ENCODE measurements around the gene NUP155.

Gene NUP155

DNA sequence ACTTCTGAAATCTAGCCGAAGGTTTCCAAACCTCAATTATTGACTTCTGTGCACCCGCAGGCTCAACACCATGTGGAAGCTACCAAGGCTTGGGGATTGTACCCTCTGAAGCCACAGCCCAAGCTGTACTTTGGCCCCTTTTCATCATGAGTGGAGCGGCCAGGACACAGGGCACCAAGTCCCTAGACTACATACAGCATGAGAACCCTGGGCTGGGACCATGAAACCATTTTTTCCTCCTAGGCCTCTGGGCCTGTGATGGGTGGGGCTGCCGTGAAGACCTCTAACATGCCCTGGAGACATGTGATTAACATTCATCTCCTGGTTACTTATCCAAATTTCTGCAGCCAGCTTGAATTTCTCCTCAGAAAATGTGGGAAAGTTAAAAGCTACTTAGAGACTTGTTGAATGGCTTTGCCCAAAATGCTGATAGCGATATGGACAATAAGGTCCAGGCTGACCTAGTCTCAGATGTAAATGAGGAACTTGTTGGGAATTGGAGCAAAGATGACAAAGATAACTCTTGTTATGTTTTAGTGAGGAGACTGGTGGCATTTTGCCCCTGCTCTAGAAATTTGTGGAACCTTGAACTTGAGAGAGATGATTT lies 87.6 kb downstream of the NUP155 start:
- TF ChIP-seq EGR1 (IDR thresholded peaks at IDR 0.05) (no peak), YY1 (IDR thresholded peaks at IDR 0.05; ENCODE audit: low read depth) (no peak), NFIC (IDR thresholded peaks at IDR 0.05) (no peak), EP300 (IDR thresholded peaks at IDR 0.05; ENCODE audit: borderline replicate concordance) (no peak), FOXM1 (IDR thresholded peaks at IDR 0.05; ENCODE audit: borderline replicate concordance, low read depth) (no peak), ZBTB7A (IDR thresholded peaks at IDR 0.05; ENCODE audit: low read depth) (no peak), TAF1 (IDR thresholded peaks at IDR 0.05; ENCODE audit: low read depth) (no peak), CEBPB (IDR thresholded peaks at IDR 0.05) (no peak), CREB1 (IDR thresholded peaks at IDR 0.05; ENCODE audit: low read depth) (no peak), TEAD4 (IDR thresholded peaks at IDR 0.05) (no peak), RAD21 (IDR thresholded peaks at IDR 0.05; ENCODE audit: low read depth) (no peak), TCF12 (IDR thresholded peaks at IDR 0.05; ENCODE audit: low read depth) (no peak)
- TF ChIP-seq, protein P1, sequence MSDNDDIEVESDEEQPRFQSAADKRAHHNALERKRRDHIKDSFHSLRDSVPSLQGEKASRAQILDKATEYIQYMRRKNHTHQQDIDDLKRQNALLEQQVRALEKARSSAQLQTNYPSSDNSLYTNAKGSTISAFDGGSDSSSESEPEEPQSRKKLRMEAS (IDR thresholded peaks at IDR 0.05) = no peak
- TF ChIP-seq, protein P2, sequence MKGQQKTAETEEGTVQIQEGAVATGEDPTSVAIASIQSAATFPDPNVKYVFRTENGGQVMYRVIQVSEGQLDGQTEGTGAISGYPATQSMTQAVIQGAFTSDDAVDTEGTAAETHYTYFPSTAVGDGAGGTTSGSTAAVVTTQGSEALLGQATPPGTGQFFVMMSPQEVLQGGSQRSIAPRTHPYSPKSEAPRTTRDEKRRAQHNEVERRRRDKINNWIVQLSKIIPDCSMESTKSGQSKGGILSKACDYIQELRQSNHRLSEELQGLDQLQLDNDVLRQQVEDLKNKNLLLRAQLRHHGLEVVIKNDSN (IDR thresholded peaks at IDR 0.05) = no peak
- TF ChIP-seq, protein P3, sequence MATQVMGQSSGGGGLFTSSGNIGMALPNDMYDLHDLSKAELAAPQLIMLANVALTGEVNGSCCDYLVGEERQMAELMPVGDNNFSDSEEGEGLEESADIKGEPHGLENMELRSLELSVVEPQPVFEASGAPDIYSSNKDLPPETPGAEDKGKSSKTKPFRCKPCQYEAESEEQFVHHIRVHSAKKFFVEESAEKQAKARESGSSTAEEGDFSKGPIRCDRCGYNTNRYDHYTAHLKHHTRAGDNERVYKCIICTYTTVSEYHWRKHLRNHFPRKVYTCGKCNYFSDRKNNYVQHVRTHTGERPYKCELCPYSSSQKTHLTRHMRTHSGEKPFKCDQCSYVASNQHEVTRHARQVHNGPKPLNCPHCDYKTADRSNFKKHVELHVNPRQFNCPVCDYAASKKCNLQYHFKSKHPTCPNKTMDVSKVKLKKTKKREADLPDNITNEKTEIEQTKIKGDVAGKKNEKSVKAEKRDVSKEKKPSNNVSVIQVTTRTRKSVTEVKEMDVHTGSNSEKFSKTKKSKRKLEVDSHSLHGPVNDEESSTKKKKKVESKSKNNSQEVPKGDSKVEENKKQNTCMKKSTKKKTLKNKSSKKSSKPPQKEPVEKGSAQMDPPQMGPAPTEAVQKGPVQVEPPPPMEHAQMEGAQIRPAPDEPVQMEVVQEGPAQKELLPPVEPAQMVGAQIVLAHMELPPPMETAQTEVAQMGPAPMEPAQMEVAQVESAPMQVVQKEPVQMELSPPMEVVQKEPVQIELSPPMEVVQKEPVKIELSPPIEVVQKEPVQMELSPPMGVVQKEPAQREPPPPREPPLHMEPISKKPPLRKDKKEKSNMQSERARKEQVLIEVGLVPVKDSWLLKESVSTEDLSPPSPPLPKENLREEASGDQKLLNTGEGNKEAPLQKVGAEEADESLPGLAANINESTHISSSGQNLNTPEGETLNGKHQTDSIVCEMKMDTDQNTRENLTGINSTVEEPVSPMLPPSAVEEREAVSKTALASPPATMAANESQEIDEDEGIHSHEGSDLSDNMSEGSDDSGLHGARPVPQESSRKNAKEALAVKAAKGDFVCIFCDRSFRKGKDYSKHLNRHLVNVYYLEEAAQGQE (IDR thresholded peaks at IDR 0.05; ENCODE audit: low read depth) = no peak

DNA sequence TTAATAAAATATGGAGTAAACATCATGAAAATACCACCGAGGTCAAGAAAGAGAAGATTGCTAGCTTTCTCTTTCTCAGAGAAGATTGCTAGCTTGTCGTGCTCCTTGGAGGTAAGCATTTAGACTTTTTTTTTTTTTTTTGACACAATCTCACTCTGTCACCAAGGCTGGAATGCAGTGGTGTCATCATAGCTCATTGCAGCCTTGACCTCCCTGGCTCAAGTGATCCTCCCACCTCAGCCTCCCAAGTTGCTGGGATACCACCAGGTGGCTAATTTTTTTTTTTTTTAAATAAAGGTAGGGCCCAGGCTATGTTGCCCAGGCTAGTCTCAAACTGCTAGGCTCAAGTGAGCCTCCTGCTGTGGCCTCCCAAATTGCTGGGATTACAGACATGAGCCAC lies 95.4 kb downstream of the NUP155 start:
- no peak for TF ChIP-seq FOXM1 (IDR thresholded peaks at IDR 0.05; ENCODE audit: borderline replicate concordance, low read depth)
- TF ChIP-seq EGR1 (IDR thresholded peaks at IDR 0.05) = no peak

DNA sequence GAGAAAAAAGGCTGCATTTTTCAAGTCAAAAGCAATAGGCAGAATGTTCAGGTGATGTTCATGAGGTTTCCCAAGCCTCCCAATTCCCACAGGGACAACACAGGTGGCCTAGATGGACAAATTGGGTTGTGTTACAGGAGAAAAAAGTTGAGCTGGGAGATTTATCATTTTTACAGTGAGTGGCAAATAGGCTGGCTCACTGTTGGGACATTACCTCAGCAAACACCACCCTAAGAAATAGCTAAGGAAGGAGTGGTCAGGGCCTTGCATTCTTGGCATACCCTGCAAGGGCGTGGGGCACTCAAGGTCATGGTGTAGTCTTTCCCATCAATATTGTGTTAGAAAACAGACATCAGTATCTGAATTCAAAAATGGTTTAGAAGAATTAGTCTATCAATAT lies 98.4 kb downstream of the NUP155 start:
- TF ChIP-seq, protein P3 (IDR thresholded peaks at IDR 0.05; ENCODE audit: low read depth) = no peak; the same call in 1 of the 2 replicates
- TF ChIP-seq TEAD4 (IDR thresholded peaks at IDR 0.05) (peak; percentile 100), RAD21 (IDR thresholded peaks at IDR 0.05; ENCODE audit: low read depth) (peak; percentile 26; the same call in 1 of the 2 replicates), ZBTB7A (IDR thresholded peaks at IDR 0.05; ENCODE audit: low read depth) (no peak), EP300 (IDR thresholded peaks at IDR 0.05; ENCODE audit: borderline replicate concordance) (peak; percentile 92), TCF12 (IDR thresholded peaks at IDR 0.05; ENCODE audit: low read depth) (peak; percentile 92), NFIC (IDR thresholded peaks at IDR 0.05) (peak; percentile 58), CEBPB (IDR thresholded peaks at IDR 0.05) (peak; percentile 66), CREB1 (IDR thresholded peaks at IDR 0.05; ENCODE audit: low read depth) (no peak), FOXM1 (IDR thresholded peaks at IDR 0.05; ENCODE audit: borderline replicate concordance, low read depth) (peak; percentile 86)
- TF ChIP-seq, protein P1 (IDR thresholded peaks at IDR 0.05) = no peak

DNA sequence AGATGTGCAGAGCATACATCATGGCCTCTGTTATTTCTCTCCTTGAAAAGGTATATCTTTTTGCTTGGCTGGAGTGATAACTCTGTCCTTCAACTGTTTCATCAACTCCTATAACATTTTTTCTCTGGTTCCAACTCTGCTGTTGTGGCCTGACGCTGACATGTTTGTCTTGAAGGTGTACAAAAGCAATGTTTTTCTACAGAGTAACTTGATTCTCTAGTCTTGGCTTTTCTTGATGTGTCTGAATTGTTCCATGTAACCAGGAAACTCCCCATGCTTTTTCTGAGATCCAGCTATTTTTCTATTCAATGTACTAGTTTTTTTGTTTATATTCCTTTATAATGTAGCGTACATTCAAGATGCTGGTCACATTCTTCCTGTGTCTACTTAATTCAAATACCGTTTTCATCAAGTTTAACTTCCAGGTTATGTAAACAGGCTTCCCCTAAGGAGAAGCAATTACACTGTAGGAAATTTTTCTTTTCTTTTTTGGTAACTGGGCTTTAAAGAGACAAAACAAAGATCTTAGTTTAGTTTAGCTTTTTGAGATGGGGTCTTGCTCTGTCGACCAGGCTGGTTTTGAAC lies 115.0 kb downstream of the NUP155 start:
- TF ChIP-seq FOXM1 (IDR thresholded peaks at IDR 0.05; ENCODE audit: borderline replicate concordance, low read depth) (no peak), TEAD4 (IDR thresholded peaks at IDR 0.05) (no peak), EP300 (IDR thresholded peaks at IDR 0.05; ENCODE audit: borderline replicate concordance) (no peak), TAF1 (IDR thresholded peaks at IDR 0.05; ENCODE audit: low read depth) (no peak), EGR1 (IDR thresholded peaks at IDR 0.05) (no peak), YY1 (IDR thresholded peaks at IDR 0.05; ENCODE audit: low read depth) (no peak), CEBPB (IDR thresholded peaks at IDR 0.05) (no peak), TCF12 (IDR thresholded peaks at IDR 0.05; ENCODE audit: low read depth) (no peak)
- TF ChIP-seq, protein P3 (IDR thresholded peaks at IDR 0.05; ENCODE audit: low read depth) = no peak
- TF ChIP-seq, protein P1 (IDR thresholded peaks at IDR 0.05) = no peak
